Vagina (tissue), 2 donors: ENCODE data around the gene EPB41L5. TPM values are rescaled to one million over a fixed set of nuclear protein-coding genes. Genes with fewer than 3 reads are reported as not detected.
"Not testable (repeated sequence)": the region's sequence is repeated elsewhere in the genome, so short reads cannot be mapped to it uniquely, and the experiment has no call there.

Source experiments
- DNase-seq, 2 donors: peaks; one replicate each; pipeline ENCODE4 v3.0.0-alpha.2; 2017; ENCODE audit errors: extremely low spot score in 2 of 2
- H3K27ac ChIP-seq: fragments of 200-600 bp; sonication (generic); one replicate; pipeline ENCODE4 v1.5.1; 2019
- H3K27me3 ChIP-seq: fragments of 200-600 bp; sonication (generic); one replicate; pipeline ENCODE4 v1.5.1; 2019
- H3K36me3 ChIP-seq, 2 donors: fragments of 200-600 bp; sonication (generic); one replicate each; pipeline ENCODE4 v1.5.1; 2017 to 2019
- H3K4me1 ChIP-seq: fragments of 200-600 bp; sonication (generic); one replicate; pipeline ENCODE4 v1.5.1; 2019
- H3K4me3 ChIP-seq, 2 donors: fragments of 200-600 bp; sonication (generic); 1 replicate in 1 of 2; 2 replicates in 1 of 2; pipeline ENCODE4 v1.5.1; 2016 to 2019
- H3K9me3 ChIP-seq: fragments of 200-600 bp; sonication (generic); one replicate; pipeline ENCODE4 v1.5.1; 2019
- POLR2A ChIP-seq, 2 donors: fragments of 450-650 bp; IDR thresholded peaks; one replicate each; pipeline ENCODE4 v1.6.1; 2017; ENCODE audit warnings: antibody characterized with exemption in 2 of 2, mild to moderate bottlenecking in 2 of 2, moderate library complexity in 2 of 2
- POLR2AphosphoS5 ChIP-seq, 2 donors: sonication (generic); formaldehyde crosslinking; IDR thresholded peaks; one replicate each; pipeline ENCODE4 v1.9.0; 2017; ENCODE audit warnings: antibody characterized with exemption in 2 of 2, mild to moderate bottlenecking in 2 of 2, low read depth in 1 of 2; ENCODE audit not compliant: insufficient read depth in 1 of 2
- intact Hi-C: fragments of 100-400 bp; cut with DNase I; formaldehyde crosslinking; loops from one replicate; pipeline ENCODE4 v1.15.1; 2023
- total RNA-seq: library from RNA; depleted of rRNA; stranded (reverse); fragments of >200 nt; gene quantifications from one replicate; pipeline ENCODE4 v1.2.3, GENCODE V29; 2016
- TF ChIP-seq, protein P1 (sequence below), 3 experiments: fragments of 450-650 bp in 2 of 3; fragments of 200-600 bp in 1 of 3; sonication (generic) in 1 of 3; IDR thresholded peaks; one replicate each; pipeline ENCODE4 v1.5.1; 2017 to 2019; ENCODE audit warnings: antibody characterized with exemption in 3 of 3, mild to moderate bottlenecking in 2 of 3, moderate library complexity in 2 of 3

The EPB41L5 gene
- total RNA-seq, 1 donor from 2014 or later = 37.6 TPM

DNA sequence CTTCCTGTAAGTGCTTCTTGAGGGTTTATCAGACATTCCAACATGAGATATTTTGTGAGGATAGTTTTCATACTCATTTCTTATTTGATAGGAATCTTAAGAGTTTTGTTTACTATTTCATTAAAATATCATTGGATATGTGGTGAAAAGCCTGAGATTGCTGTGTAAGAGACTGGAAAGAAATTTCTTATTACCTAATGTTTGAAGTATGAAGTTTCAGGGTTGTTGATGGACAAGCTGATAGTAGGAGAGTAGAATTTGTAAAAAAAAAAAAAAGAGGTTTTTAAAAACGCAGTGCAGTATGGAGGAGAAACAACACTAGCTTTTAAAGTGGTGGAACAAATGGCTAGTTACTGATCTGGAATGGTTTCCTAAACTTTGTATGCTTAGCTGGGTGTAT lies 7.7 kb downstream of the EPB41L5 start:
- Histone ChIP-seq H3K9me3 (no peaks in the 10 kb centered on the region), H3K36me3 (no peaks in the 10 kb centered on the region), H3K27ac (no peak overlapping the region), H3K4me3 (no peak overlapping the region), H3K4me1 (no peaks in the 10 kb centered on the region), H3K27me3 (no peaks in the 10 kb centered on the region)
- no peak for DNase-seq
- intact Hi-C loops = no loop called here
- TF ChIP-seq POLR2AphosphoS5 (IDR thresholded peaks at IDR 0.05; ENCODE audit: insufficient read depth in 1 of 2, low read depth in 1 of 2) = no peak
- TF ChIP-seq, protein P1, sequence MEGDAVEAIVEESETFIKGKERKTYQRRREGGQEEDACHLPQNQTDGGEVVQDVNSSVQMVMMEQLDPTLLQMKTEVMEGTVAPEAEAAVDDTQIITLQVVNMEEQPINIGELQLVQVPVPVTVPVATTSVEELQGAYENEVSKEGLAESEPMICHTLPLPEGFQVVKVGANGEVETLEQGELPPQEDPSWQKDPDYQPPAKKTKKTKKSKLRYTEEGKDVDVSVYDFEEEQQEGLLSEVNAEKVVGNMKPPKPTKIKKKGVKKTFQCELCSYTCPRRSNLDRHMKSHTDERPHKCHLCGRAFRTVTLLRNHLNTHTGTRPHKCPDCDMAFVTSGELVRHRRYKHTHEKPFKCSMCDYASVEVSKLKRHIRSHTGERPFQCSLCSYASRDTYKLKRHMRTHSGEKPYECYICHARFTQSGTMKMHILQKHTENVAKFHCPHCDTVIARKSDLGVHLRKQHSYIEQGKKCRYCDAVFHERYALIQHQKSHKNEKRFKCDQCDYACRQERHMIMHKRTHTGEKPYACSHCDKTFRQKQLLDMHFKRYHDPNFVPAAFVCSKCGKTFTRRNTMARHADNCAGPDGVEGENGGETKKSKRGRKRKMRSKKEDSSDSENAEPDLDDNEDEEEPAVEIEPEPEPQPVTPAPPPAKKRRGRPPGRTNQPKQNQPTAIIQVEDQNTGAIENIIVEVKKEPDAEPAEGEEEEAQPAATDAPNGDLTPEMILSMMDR (IDR thresholded peaks at IDR 0.05) = no peak
- TF ChIP-seq POLR2A (IDR thresholded peaks at IDR 0.05) = no peak

DNA sequence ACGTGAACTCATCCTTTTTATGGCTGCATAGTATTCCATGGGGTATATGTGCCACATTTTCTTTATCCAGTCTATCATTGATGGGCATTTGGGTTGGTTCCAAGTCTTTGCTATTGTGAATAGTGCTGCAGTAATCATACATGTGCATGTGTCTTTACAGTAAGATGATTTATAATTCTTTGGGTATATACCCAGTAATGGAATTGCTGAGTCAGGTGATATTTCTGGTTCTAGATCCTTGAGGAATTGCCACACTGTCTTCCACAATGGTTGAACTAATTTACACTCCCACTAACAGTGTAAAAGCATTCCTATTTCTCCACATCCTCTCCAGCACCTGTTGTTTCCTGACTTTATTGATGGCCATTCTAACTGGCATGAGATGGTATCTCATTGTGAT lies 9.6 kb downstream of the EPB41L5 start:
- H3K27ac ChIP-seq, H3K27me3 ChIP-seq, intact Hi-C loops, H3K9me3 ChIP-seq, H3K36me3 ChIP-seq, DNase-seq, H3K4me1 ChIP-seq, H3K4me3 ChIP-seq: not testable (repeated sequence)

DNA sequence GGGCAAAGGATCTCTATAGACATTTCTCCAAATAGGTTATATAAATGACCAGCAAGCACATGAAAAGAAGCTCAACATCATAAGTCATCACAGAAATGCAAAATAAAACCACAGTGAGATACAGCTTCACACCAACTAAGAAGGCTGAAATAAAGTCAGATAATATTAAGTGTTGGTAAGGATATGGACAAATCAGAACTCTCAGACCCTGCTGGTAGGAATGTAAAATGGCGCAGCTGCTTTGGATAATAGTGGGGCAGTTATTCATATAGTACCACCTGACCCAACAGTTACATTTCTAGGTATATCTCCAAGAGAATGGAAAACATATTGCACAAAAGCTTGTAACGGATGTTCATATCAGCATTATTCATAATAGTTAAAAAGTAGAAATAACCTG lies 14.0 kb downstream of the EPB41L5 start:
- TF ChIP-seq POLR2AphosphoS5 (IDR thresholded peaks at IDR 0.05; ENCODE audit: insufficient read depth in 1 of 2, low read depth in 1 of 2) = no peak
- TF ChIP-seq, protein P1 (IDR thresholded peaks at IDR 0.05) = no peak
- TF ChIP-seq POLR2A (IDR thresholded peaks at IDR 0.05) = no peak
- H3K36me3 ChIP-seq = no peaks in the 10 kb centered on the region
- intact Hi-C loops = no loop called here
- H3K27me3 ChIP-seq = no peaks in the 10 kb centered on the region
- no peaks in the 10 kb centered on the region for H3K4me1 ChIP-seq
- DNase-seq = no peak
- H3K4me3 ChIP-seq = no peak overlapping the region
- H3K27ac ChIP-seq = no peak overlapping the region
- no peaks in the 10 kb centered on the region for H3K9me3 ChIP-seq

DNA sequence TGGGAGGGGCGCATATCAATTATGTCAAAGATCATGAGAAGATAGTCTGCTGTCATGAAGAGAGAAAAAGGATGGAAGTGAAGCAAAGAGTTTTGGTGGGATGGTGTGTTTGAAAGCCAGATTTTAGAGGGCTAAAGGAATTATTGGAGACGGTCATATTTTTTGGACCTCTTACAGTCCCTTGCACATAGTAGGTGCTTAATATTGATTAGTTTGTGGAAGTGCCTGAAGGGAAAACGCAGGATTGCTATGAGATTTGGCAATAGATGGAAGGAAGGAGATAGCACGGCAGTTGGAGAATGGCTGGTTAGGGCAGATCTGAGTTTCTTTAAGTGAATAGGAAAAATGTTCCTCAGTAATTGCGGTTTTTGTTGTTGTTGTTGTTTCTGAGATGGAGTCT lies 15.9 kb downstream of the EPB41L5 start:
- H3K27ac ChIP-seq = no peak overlapping the region
- no peaks in the 10 kb centered on the region for H3K27me3 ChIP-seq
- no peak overlapping the region for H3K4me3 ChIP-seq
- intact Hi-C loops = no loop called here
- no peak for DNase-seq
- no peaks in the 10 kb centered on the region for H3K4me1 ChIP-seq
- TF ChIP-seq, protein P1 (IDR thresholded peaks at IDR 0.05) = no peak
- TF ChIP-seq POLR2AphosphoS5 (IDR thresholded peaks at IDR 0.05; ENCODE audit: insufficient read depth in 1 of 2, low read depth in 1 of 2) (no peak), POLR2A (IDR thresholded peaks at IDR 0.05) (no peak)
- no peaks in the 10 kb centered on the region for H3K9me3 ChIP-seq
- H3K36me3 ChIP-seq = no peaks in the 10 kb centered on the region

DNA sequence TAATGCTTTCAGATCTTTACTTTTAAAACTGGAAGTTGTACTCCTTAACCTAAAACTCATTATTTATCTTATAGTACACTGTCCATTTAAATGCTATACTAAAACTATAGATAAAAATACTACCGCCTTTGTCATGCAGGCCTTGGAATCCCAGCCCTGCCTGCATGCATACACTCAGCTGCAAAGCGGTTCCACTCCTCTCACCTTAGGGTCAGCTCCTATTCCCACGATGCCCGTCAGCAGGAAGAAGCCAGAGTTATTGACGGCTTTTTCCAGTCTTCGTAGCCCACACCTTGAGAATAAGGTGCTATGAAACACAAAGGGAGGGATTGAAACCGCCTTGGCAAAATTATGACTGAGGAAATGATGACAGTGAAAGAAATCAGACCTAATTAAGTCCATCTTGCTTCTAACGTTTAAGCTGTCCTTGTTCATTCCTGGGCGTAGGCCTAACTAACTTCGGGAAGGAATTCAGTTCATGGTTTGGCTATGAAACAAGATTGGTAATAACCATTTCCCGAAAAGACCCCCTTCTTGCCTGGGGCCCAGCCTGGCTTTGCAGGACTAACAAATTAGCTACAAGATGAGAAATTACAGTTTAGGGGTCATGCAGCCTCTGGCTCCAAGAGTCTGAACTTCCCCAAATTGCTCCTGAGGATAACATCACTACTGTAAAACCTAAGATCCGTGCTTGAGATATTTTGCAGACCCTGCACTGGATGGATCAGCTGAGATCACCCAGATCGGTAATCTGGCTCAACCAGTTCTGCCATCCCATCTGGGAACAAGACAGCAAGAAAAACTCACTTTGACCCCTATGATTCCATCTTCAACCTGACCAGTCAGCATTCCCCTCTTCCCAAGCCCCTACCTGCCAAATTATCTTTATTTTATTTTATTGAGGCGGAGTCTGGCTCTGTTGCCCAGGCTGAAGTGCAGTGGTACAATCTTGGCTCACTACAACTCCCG lies 17.1 kb downstream of the EPB41L5 start:
- DNase-seq = no peak
- no peaks in the 10 kb centered on the region for H3K36me3 ChIP-seq
- TF ChIP-seq POLR2A (IDR thresholded peaks at IDR 0.05) = no peak
- TF ChIP-seq, protein P1 (IDR thresholded peaks at IDR 0.05) = no peak
- no peak for TF ChIP-seq POLR2AphosphoS5 (IDR thresholded peaks at IDR 0.05; ENCODE audit: insufficient read depth in 1 of 2, low read depth in 1 of 2)
- no peak overlapping the region for H3K27ac ChIP-seq
- H3K27me3 ChIP-seq = no peaks in the 10 kb centered on the region
- no peaks in the 10 kb centered on the region for H3K9me3 ChIP-seq
- intact Hi-C loops = no loop called here
- H3K4me1 ChIP-seq = no peaks in the 10 kb centered on the region
- H3K4me3 ChIP-seq = no peak overlapping the region
